ENCODE results near the gene EFHC1.

- no peak for TF ChIP-seq CTCF (IDR thresholded peaks at IDR 0.05)
- TF ChIP-seq POLR2A (IDR thresholded peaks at IDR 0.05) = no peak
- TF ChIP-seq POLR2AphosphoS5 (IDR thresholded peaks at IDR 0.05) = no peak
These were observed 95.2 kb downstream of the EFHC1 start for GRCh38 chr6:52515219-52515960.

Measured in breast epithelium (tissue), 3 donors.